ENCODE data around the gene CD81. TPM values are rescaled to one million over a fixed set of nuclear protein-coding genes. Genes with fewer than 3 reads are reported as not detected.

CD81 gene
- total RNA-seq (2013; cell fraction: nucleolus; rRNA removed) = 117 and 127 TPM in 2 replicates
- total RNA-seq (2014; rRNA removed) (58.2 and 59.2 TPM in 2 replicates), total RNA-seq (2014; rRNA removed; fragmentation: Illumina TruSeq; extraction: Trizol) (48.9 and 55.3 TPM in 2 replicates), total RNA-seq (2021) (145 TPM in 2 replicates), polyA plus RNA-seq (2011; rRNA removed) (55.2 and 106 TPM in 2 replicates), polyA plus RNA-seq (2014; fragmentation: Illumina TruSeq; extraction: Trizol) (49.0 and 99.3 TPM in 2 replicates), polyA plus RNA-seq (2014; fragmentation: Nextera tagmentation; extraction: Ambion mirVana) (1 to 10 TPM; 2.0 to 7.8 TPM), polyA plus RNA-seq (2014; rRNA removed) (118 and 139 TPM in 2 replicates), polyA plus RNA-seq (2016; fragmentation: Nextera tagmentation; extraction: Ambion mirVana) (10 to 100 TPM; 18.1 to 24.1 TPM), polyA minus RNA-seq (2011; rRNA and poly(A)+ RNA removed) (150 and 192 TPM in 2 replicates), Bru-seq, nascent RNA (percentile 79 among the genes with signal in this experiment), BruChase-seq, experiment 1, labeled RNA remaining after a 6-hour chase (percentile 86 among the genes with signal in this experiment), BruChase-seq, experiment 2, labeled RNA remaining after a 2-hour chase (percentile 76 among the genes with signal in this experiment)
- 105 TPM for polyA plus RNA-seq (2011; ENCODE audit: low read depth)
- 215 and 249 TPM in 2 replicates for polyA plus RNA-seq (2011; cell fraction: cytosol; rRNA removed)
- 252 and 253 TPM in 2 replicates for polyA plus RNA-seq (2011; cell fraction: nucleus; rRNA removed)
- 161 and 203 TPM in 2 replicates for polyA plus RNA-seq (2012)
- 81.7 and 85.6 TPM in 2 replicates for polyA minus RNA-seq (2011; cell fraction: cytosol; rRNA and poly(A)+ RNA removed)
- 38.2 and 56.5 TPM in 2 replicates for polyA minus RNA-seq (2011; cell fraction: nucleus; rRNA and poly(A)+ RNA removed)
- long read RNA-seq, experiment 1, transcript CD81-213 (8 exons, 720 nt) = major isoform, 5 of 24 reads
- long read RNA-seq, experiment 1, partial matches to known transcripts = 8 of 24 reads
- long read RNA-seq, experiment 1, other reads (novel, unspliced or antisense) = 6 of 24 reads
- long read RNA-seq, experiment 2, transcript CD81-213 (8 exons, 720 nt) = major isoform, 12 of 56 reads
- long read RNA-seq, experiment 2, transcript CD81-201 (8 exons, 1,520 nt) = minor isoform, 5 of 56 reads
- long read RNA-seq, experiment 2, partial matches to known transcripts = 25 of 56 reads
- long read RNA-seq, experiment 2, other reads (novel, unspliced or antisense) = 8 of 56 reads

- Histone ChIP-seq H3K9me3 (replicated peaks; ENCODE audit: control insufficient read depth, insufficient read depth, low read length) (no peaks in the 10 kb centered on the region; the same call in 2 of the 3 replicates), H3K9ac (ENCODE audit: control insufficient read depth, insufficient read depth, low read length) (peak within 1 kb of the TSS; percentile 80), H3K27ac (ENCODE audit: control insufficient read depth, insufficient read depth) (peak within 1 kb of the TSS; percentile 74), H3K27me3 (replicated peaks in 1 of 2; ENCODE audit: control insufficient read depth in 2 of 2, insufficient read depth in 2 of 2, low read length in 1 of 2) (no peaks in the 10 kb centered on the region), H3K79me2 (ENCODE audit: control insufficient read depth, insufficient read depth, low read length) (peaks cover 45% of the 10 kb centered on the region), H3K36me3 (ENCODE audit: control insufficient read depth in 2 of 2, insufficient read depth in 2 of 2, low read length in 1 of 2) (no peaks in the 10 kb centered on the region), H2AFZ (ENCODE audit: control insufficient read depth, low read depth, low read length) (no peak within 1 kb of the TSS), H3K4me1 (ENCODE audit: control insufficient read depth, insufficient read depth, low read length) (peaks cover 23% of the 10 kb centered on the region), H4K20me1 (ENCODE audit: control insufficient read depth, insufficient read depth) (no peaks in the 10 kb centered on the region; the same call in none of the 2 replicates), H3K4me3 (peak within 1 kb of the TSS; percentile 97), H3K4me2 (ENCODE audit: control insufficient read depth, insufficient read depth) (peak within 1 kb of the TSS; percentile 87)
- SMC1A ChIA-PET (ENCODE audit: uncharacterized antibody, unreplicated experiment) = interaction anchor here (1.6 to 2.4 kb wide), 2 partner anchors 10 to 11 kb away, joined by 5 to 11 read pairs; no protein-coding TSS in a partner anchor
- POLR2A ChIA-PET = interaction anchor here (0.6 to 2.3 kb wide), 4 partner anchors 9 to 102 kb away, joined by 3 to 31 read pairs (median 7); partner anchors contain the start of gene TSSC4
- FAIRE-seq (no peak), ATAC-seq (peak; percentile 61), DNase-seq (ENCODE audit: low read depth, low spot score) (no peak)
- CTCF ChIA-PET = interaction anchor here (1.5 kb wide), 1 partner anchor 72 kb away, joined by 4 read pairs; no protein-coding TSS in a partner anchor
- WGBS (ENCODE audit: insufficient coverage, insufficient replicate concordance, low lambda C conversion rate, missing lambda C conversion rate) = 7% methylated on average over 34 of the region's 65 CpGs
- no TSS peak for BruUV-seq (replicated peaks)
- in situ Hi-C loops (cut with MboI) (loop anchor here (25.0 kb wide), 1 partner anchor 1565 kb away; the partner anchor contains the start of genes PIDD1, PNPLA2 and RPLP2), intact Hi-C loops (cut with micrococcal nuclease; ENCODE audit: unreplicated experiment) (no loop called here)
- RAD21 ChIA-PET (ENCODE audit: unreplicated experiment) = interaction anchor here (1.4 to 2.4 kb wide), 3 partner anchors 10 to 72 kb away, joined by 4 to 18 read pairs (median 11); partner anchors contain the start of gene TSSC4
- TF ChIP-seq POLR2AphosphoS5 (IDR thresholded peaks at IDR 0.05; ENCODE audit: low read length) (peak; percentile 75; the same call in 1 of the 2 replicates), NFXL1 (IDR thresholded peaks at IDR 0.05; ENCODE audit: borderline replicate concordance) (no peak), POLR2A (IDR thresholded peaks at IDR 0.05; ENCODE audit: low read depth, low read length) (peak; percentile 89), LARP7 (IDR thresholded peaks at IDR 0.05) (0 out of 2 replicates have a peak, but pooled peaks have one; percentile 54), ZNF24 (IDR thresholded peaks at IDR 0.05) (no peak), POU2F2 (IDR thresholded peaks at IDR 0.05; ENCODE audit: borderline replicate concordance, low read depth, low read length) (peak; percentile 64; the same call in 1 of the 3 replicates), SP1 (IDR thresholded peaks at IDR 0.05; ENCODE audit: low read depth, low read length) (no peak), EED (IDR thresholded peaks at IDR 0.05; ENCODE audit: low read depth) (no peak), TCF3 (IDR thresholded peaks at IDR 0.05; ENCODE audit: borderline replicate concordance, insufficient read depth, low read depth, low read length) (0 out of 2 replicates have a peak, but pooled peaks have one; percentile 41), KLF5 (IDR thresholded peaks at IDR 0.05; ENCODE audit: partially characterized antibody) (no peak), EGR1 (IDR thresholded peaks at IDR 0.05; ENCODE audit: borderline replicate concordance in 1 of 2, low read depth in 2 of 2, low read length in 2 of 2) (0 out of 3 replicates have a peak, but pooled peaks of 1 of the 2 experiments have one; percentile 1), SIN3A (IDR thresholded peaks at IDR 0.05; ENCODE audit: low read depth, low read length) (no peak), SMARCA5 (IDR thresholded peaks at IDR 0.05) (peak; percentile 34; the same call in 1 of the 2 replicates)
- TF ChIP-seq, protein P1, sequence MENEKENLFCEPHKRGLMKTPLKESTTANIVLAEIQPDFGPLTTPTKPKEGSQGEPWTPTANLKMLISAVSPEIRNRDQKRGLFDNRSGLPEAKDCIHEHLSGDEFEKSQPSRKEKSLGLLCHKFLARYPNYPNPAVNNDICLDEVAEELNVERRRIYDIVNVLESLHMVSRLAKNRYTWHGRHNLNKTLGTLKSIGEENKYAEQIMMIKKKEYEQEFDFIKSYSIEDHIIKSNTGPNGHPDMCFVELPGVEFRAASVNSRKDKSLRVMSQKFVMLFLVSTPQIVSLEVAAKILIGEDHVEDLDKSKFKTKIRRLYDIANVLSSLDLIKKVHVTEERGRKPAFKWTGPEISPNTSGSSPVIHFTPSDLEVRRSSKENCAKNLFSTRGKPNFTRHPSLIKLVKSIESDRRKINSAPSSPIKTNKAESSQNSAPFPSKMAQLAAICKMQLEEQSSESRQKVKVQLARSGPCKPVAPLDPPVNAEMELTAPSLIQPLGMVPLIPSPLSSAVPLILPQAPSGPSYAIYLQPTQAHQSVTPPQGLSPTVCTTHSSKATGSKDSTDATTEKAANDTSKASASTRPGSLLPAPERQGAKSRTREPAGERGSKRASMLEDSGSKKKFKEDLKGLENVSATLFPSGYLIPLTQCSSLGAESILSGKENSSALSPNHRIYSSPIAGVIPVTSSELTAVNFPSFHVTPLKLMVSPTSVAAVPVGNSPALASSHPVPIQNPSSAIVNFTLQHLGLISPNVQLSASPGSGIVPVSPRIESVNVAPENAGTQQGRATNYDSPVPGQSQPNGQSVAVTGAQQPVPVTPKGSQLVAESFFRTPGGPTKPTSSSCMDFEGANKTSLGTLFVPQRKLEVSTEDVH (IDR thresholded peaks at IDR 0.05; ENCODE audit: low read depth, partially characterized antibody) = no peak
Observed at GRCh38 chr11:2376751-2377451, at the start of gene CD81. TSS of gene CD81 (plus strand) at chr11:2377310. CDS start at chr11:2377550, 240 bp downstream.

Data from GM12878 (cell line).